GM18858 (cell line): ENCODE results near the gene IQSEC3.
"Not testable (repeated sequence)": the region's sequence is repeated elsewhere in the genome, so short reads cannot be mapped to it uniquely, and the experiment has no call there.

Experiments used
- ATAC-seq: cut with Tn5 transposase; IDR thresholded peaks from one replicate; pipeline ENCODE4 v1.9.1; 2021; ENCODE audit not compliant: unreplicated experiment

Gene IQSEC3

DNA sequence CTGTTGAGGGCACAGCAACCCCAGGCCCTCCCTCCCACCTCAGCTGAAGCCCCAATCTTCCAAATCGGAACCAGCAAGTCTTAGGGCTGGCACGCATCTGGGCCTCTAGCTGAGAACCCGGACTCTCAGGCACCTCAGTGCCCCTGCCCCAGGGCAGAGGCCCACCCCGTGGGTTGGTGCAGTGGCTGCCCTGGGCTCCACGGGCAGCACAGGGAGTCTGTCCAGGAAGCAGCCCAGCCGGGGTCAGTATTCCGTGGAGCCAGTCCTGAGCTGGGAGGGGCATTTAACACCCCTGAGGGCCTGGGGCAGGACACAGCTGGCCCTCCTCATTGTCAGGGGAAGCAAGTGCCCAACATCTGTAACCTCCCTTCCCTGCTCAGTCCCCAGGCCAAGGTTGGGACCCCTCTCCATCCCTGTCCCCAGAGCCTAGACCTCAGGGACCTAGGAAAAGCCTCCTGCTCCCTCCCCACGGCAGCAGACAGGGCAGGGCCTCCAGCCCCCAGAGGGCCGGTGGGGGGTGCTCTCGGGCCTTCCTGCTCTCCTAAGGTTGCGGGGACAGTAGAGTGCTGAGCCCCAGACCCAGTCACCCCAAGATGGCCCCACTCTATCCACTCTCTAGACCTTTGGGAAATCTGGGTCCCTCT lies 110.9 kb downstream of the IQSEC3 start:
- no peak for ATAC-seq

DNA sequence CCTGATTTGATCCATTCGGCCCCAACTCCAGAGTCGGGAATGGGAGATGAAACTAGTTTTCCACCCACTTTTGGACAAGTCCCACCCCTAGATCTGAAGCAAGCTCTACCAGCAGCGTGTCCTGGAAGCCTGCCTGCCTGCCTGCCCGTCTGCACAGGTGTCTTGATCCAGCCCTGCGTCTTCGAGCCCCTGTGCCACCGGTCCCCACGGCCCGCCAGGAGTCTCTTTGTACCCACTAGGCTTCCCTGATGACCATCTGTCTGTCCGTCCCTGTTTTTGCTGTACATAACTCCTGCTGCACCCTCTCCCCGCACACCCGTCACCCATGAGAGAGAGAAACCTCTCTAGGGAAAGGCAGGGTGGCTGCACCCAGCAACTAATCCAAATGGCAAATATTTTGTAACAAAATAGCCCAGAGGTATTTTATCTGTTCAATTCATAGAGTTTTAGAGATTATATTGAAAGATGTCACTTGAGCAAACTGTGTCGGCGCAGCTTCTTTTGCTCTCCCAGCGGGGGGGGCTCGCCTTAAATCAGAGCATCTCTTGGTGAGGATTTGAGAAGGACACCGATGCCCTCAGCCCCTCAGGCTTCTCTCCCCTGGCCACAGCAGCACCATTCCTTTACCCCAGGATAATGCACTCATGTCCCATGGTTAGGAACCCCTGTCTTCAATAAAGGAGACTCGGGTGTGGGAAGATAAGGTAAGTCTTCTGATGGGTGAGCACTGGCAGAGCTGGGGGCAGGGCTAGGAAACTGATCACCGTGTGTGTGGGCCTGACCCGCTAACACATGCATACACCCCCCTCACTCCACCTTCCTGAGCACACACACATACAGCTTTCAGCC lies 111.6 kb downstream of the IQSEC3 start:
- ATAC-seq = no peak

DNA sequence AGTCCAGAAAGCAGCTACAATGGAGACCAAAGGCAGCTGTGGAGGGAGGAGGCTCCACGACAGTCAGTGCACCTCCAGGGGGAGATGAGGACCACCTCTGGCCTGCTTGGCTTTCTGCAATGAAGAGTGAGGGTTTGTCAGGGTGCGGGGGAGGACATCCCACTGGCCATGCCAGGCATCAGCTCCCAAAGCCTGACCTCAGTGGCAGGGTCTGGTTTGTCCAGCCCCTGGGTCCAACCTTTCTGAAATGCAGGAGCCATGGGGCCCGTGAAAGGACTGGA lies 112.2 kb downstream of the IQSEC3 start:
- no peak for ATAC-seq

DNA sequence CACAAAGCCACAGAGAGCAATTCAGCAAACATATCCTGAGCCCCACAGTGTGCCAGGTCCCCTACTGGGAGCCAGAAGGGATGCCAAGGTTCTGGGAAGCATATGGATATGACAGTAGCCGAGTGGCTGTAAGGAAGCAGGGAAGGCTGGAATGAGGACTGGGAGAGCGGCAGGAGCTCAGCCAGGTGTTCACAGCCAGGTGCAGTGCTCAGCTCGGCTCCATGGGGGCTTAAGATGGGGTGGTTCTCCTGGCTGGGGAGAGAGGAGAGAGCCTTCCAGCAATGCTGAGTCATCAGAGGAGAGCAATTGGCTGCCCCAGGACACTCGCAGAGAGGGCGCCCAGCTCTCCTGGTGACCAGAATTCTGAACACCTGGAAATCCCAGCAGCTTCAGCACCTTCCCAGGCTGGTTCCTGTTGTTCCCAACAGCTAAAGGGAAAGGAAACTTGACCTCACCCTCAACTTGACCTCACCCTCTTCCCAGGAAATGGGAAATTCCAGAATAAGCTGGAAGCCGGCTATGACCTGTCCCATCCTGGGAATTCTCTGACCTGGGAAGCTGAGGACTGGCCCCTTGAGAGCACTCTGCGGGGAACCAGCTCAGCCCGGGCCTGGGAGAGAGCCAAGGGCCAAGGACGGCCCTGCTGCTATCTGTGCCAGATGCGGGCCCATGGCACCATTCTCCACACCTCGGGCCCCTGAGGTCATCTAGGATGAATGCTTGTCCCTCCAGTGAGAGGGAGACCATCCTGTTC lies 112.7 kb downstream of the IQSEC3 start:
- no peak for ATAC-seq

DNA sequence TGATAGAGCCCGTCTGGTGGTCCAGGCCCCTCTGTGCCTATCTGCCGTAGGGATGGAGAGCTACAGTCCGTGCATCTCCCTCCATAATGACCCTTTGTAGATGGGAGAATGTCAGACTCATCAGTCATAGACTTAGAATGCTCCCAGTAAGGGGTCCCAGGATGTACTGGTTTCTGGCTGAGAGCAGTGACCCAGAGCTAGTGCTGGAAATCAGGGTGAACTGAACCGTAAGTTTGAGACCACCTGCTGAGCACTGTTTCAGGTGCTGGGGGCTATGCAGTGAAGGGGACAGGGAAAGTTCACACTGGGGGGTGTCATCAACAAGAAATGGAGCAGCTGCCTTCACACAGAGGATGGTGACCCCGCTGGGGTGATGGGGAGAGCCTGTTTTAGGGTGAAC lies 113.3 kb downstream of the IQSEC3 start:
- ATAC-seq = no peak

DNA sequence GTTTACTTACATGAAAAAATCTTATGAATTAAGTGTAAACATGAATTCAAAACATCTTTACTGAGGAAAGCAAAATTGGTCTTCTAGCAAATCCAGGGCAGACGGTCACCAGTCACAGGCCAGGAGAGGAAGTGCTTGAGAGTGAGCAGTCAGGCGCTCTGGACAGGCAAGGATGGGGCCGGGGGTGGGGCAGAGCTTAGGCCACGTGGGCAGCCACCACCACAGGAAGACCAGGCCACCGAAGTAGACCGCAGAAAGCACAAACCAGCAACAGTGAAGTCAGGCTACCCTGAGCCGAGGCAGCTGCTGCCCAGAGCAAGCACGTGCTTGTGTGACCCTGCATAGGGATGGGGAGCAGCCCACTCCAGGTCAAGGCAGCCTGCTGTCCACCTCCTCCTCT lies 113.9 kb downstream of the IQSEC3 start:
- no peak for ATAC-seq

DNA sequence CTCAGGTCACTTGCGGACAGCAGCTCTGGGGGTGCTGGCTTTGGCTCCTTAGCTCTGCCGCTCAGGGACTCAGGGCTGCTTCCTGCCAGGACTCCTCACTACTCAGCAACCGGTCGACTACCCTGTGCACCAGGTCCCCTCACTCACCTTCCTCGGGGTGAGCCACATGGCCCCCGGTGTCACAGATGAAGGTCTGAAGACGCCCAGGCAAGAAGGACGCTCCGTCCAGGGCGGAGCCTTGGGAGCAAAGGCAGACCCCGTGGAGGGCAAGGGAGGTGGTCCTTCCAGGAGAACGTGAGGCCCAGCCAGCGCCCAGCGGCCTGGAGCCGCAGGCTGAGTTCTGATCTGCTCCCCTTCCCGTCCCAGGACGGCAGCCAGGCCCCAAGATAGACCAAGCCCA lies 115.4 kb downstream of the IQSEC3 start:
- no peak for ATAC-seq

DNA sequence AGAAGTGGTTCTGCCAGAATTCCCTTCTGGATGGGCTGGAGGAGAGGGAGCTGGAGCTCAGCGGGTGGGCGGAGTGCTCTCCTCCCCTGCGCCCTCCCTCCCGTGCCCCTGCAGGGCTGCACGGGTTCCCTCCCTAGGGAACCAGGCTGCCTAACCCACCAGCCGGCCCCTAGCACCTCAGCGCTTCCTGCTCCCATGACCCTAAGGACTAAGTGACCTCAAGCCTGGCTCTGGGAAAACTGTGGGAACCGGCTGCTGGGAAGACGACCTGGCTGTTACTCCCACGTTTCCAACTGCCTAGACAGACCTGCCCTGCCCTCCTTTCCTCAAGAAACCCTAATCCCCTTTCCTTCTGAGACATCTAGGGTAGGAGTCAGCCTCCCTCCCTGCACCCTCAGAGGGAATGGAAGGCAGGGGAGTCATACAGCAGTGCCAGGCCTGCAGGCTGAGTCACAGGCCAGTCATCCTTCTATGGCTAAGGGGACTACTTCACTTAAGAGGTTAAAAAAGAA lies 115.9 kb downstream of the IQSEC3 start:
- ATAC-seq = no peak

DNA sequence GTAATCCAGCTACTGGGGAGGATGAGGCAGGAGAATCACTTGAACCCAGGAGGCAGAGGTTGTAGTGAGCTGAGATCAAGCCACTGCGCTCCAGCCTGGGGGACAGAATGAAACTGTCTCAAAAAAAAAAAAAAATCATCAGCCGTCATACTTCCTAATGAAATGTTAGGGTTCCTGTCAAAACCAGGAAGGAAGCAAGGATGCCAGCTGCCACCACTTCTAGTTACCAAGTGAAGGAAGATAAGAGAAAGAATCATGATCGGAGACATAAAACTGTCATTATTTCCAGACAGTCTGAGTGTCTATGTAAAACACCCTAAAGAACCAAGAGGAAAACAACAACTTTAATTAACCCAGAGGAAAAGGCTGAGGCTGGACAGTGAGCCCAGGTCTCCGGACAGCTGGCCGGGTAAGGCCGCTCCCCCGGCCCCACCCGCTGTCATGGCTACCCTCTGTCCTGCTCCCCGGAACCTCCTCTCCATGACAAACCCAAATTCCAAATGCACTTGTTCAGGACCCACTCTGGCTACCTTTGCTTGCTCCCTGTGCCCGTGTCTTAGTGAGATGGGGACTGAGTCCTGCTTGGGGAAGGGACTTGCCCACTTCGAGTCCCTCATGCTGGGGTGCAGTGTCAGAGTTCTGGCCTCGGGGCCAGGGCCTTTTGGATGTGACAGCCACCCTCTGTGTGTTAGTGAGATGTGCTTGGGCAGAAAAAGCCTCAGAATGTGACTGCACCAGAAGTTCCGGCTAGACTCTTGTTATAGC lies 118.4 kb downstream of the IQSEC3 start:
- no peak for ATAC-seq

DNA sequence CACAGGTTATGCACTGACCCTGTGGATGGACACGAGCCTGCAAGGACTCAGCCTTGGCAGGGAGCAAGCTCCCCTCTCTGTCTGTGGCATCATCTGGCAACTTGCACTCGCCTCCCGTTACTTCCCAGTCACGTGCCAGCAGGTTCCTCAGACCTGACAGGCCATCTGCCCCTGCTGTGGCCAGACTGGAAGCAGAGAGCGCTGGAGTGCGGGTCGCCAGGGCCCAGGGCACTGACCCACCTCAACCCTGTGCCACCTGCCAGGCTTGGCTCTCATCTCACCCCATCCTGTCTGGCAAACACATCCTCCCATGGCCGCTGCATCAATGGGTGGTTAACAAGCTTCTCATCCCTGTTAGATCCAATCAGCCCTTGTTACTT lies 119.0 kb downstream of the IQSEC3 start:
- ATAC-seq = no peak

DNA sequence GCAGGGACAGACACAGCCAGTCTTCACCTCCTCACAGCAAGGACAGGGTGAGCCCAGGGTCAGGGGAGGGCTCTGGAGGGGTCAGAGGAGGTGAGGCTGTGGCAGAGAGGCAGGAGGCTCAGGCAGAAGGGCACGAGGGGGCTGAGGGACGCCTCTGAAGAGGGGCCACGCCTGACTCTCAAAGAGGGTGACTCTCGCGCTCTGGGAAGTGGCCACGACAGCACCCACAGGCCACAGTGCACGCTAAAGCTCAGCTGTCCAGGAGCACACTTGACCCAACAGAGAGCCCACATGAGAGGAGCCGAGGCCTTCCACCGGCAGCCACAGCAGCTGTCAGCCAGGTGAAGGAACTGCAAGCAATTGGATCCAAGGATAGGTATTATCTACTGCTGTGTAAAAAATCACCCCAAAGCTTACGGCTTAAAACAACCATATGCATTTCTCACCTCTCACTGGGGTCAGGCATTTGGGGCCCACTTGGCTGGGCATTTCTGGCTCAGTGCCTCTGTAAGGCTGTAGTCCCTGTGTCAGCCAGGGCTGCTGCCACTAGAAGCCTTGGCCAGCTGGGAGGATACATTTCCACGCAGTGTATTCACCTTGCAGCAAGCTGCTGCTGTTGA lies 119.5 kb downstream of the IQSEC3 start:
- ATAC-seq = no peak

DNA sequence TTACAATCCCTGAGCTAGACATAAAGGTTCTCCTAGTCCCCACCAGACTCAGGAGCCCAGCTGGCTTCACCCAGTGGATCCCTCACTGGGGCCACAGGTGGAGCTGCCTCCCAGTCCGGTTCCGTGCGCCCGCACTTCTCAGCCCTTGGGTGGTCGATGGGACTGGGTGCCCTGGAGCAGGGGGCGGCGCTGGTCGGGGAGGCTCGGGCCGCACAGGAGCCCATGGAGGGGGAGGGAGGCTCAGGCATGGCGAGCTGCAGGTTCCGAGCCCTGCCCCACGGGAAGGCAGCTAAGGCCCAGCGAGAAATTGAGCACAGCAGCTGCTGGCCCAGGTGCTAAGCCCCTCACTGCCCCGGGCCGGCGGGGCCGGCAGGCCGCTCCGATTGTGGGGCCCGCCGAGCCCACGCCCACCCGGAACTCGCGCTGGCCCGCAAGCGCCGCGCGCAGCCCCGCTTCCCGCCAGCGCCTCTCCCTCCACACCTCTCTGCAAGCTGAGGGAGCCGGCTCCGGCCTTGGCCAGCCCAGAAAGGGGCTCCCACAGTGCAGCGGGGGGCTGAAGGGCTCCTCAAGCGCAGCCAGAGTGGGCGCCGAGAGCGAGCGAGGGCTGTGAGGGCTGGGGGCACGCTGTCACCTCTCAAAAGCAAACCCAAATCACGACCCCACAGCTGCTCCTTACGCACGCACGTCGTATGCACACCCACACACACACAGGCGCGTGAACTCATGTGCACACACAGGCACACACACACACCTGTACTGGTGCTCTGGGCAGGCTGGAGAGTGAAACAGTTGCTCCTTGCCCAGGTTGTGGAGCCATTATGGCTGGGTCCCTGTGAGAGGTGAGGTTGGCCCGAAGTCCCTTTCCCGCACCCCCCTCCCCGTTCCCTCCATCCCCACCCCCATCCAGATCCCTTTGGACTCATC lies 121.7 kb downstream of the IQSEC3 start:
- ATAC-seq = not testable (repeated sequence)

DNA sequence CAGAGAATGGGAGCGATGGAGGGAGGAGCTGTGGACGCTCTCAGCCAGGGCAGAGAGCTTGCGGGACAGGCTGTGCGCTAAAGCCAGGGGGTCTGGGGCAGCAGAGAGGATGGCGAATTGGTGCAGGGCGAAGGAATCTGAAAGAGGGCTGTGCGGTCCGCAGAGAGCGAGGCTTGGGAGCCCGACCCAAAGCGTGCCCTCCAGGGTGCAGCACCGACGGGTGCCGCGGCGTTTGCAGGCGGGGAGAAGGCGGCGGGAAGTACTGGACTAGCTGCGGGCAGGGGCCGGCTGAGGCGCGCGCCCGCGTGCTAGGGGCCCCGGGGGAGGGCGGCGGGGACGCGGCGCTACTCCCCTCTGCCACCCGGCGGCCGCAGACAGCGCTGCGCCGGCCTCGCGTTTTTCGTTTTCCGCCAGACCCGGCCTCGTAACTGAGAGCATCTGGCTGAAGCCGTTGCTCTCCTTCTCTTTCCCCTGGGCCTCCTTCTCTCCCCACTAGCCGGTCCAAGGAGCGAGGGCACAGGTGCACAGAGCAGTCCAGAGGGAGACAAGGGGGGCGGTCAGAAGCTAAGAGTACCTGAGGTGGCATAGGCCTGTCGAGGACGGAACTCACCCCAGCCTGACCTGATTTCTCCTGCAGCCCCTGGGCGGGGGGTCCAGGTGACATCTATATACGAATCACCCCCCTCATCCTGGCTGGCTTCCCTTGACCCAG lies 122.5 kb downstream of the IQSEC3 start:
- no peak for ATAC-seq

DNA sequence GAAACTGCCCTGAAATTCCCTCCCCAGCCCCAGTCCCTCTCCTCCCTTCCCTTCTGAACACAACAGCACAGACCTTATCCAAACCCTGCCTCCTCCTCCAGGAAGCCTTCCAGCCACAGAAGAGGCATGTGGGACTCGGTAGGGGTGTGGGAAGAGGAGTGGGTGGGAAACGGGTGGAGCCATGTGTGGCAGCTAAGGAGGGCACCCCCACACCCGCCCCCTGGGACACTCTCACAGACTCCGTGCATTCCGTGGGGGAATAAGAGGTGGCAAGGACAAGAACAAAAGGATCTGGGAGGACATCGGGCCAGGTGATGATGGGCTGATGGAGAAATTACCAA lies 123.0 kb downstream of the IQSEC3 start:
- ATAC-seq = no peak

DNA sequence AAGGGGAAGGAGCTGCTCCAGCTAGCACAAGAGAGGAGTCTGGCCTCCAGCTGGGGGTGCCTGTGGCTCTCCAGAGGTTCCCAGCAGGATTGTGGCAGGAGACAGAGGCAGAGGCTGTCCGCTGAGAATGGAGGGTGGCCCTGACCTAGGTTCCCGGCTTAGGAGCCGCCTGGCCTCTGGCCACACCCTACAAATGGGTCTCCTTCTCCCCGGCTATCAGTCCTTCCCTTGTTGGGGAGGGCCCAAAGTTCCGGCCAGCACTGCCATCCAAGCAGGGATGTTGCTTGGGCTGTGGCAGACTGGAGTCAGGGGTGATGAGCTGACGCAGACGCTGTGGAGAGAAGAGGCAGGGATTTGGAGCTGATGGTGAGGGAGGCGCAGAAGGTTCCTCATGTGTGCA lies 124.3 kb downstream of the IQSEC3 start:
- ATAC-seq = no peak

DNA sequence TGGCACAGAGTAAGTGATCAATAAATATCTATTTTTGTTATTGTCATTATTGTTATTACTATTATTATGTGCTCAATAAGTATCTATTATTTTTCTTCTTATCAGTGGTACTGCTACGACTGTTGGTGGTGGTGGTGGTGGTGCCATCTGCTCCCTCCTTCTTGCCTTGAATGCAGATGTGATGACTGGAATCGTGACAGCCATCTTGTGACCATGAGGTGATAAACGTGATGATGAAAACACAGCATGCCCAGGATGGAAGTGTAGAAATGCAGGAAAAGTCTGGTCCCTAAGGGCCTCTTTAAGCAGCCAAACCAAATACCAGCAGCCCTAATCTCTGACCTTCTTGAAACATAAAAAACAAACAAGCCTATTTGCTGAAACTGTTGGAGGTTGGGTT lies 125.0 kb downstream of the IQSEC3 start:
- no peak for ATAC-seq

DNA sequence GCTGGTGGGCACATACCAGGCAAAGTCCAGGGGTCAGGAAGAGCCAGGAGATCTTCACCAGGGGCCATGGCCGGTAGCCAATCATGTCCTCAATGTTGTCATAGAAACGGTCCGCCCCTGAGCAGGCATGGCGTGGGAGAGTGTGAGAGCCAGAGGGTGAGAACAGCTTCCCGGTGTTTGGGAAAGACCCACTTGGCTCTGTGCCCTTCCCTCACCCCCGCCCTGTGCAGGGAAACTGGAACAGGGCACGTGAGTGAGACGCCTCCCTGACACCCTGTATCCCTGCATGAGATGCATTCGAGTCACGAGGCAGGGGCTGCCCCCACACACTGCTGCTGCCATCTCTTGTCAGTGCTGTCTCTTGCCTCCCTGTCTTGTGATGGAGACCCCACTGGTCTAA lies 126.7 kb downstream of the IQSEC3 start:
- no peak for ATAC-seq

DNA sequence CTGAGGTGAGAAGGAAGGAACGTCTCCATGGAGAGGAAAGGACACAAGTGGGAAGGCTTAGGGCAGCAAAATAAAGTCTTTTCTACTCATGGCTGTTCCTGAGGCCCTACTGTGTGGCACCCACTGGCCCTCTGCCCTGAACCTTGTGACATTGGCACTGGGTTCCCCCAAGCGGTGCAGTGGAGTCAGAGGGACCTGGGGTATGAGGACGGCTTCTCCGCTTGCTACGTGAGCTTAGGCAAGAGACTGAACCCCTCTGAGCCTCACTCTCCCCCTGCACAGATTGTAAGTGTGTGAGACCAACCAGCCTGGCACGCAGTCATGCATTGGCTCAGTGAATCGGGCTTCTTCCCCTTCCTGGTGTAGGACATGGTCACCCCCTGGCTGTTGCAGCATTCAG lies 127.7 kb downstream of the IQSEC3 start:
- no peak for ATAC-seq

DNA sequence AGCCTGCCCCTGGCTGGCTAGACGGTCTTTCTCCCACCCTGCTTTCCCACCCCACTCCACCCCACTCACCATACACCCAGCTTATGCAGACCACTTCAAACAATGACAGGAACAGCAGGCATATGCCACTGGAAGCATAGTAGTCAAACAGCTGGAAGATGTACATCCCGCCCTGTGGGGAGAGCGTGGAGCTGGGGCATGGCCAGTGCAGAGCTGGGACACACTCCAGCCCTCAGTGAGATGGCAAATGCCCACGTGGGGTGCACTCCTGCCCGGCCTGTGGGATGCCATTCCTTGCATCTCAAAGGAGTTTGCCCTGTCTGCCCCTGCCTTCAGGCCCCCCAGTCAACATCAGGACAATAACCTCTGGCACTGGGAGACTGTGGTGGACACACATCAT lies 128.6 kb downstream of the IQSEC3 start:
- no peak for ATAC-seq
